GM12878 (cell line): ENCODE measurements around the gene TRA2B. TPM values are rescaled to one million over a fixed set of nuclear protein-coding genes. Genes with fewer than 3 reads are reported as not detected.

Source experiments
- ATAC-seq: fragments of 200-7000 bp; cut with Tn5 transposase; 3 replicates; pipeline ENCODE4 v1.9.1; 2020; ENCODE audit warnings: mild to moderate bottlenecking, moderate library complexity
- BruUV-seq: library from RNA; stranded (reverse); fragments of 400-500 nt; replicated peaks from 2 replicates; lab custom pipeline; 2021; lab: Mats Ljungman, UMichigan
- CTCF ChIA-PET: fragments of 300-600 bp; sonication (Branson Sonifier 250); formaldehyde crosslinking; extraction: SDS; loops from one replicate; lab custom pipeline; 2021; ENCODE audit warnings: inconsistent platforms; lab: Yijun Ruan, JAX
- POLR2A ChIA-PET: fragments of 350-600 bp; formaldehyde crosslinking; extraction: SDS; loops from one replicate; lab custom pipeline; 2021; ENCODE audit warnings: inconsistent platforms; lab: Charles Lee
- RAD21 ChIA-PET: fragments of 300-600 bp; sonication (Branson Sonifier 250); formaldehyde crosslinking; loops from one replicate; lab custom pipeline; 2023; ENCODE audit warnings: antibody characterized with exemption; ENCODE audit not compliant: unreplicated experiment; lab: Charles Lee
- SMC1A ChIA-PET: fragments of 300-600 bp; sonication (Branson Sonifier 250); formaldehyde crosslinking; loops from one replicate; lab custom pipeline; 2023; ENCODE audit not compliant: unreplicated experiment, uncharacterized antibody; lab: Charles Lee
- DNase-seq: peaks from one replicate; pipeline ENCODE4 v3.0.0-alpha.2; 2011; ENCODE audit warnings: low read depth, low spot score
- FAIRE-seq: peaks from 3 replicates; lab custom pipeline; 2011; peaks lifted over from hg19 to GRCh38; lab: Jason Lieb, UNC
- H2AFZ ChIP-seq: 2 replicates; pipeline ENCODE4 v1.6.0; 2011; ENCODE audit warnings: low read depth, low read length, control low read depth; ENCODE audit not compliant: control insufficient read depth
- H3K27ac ChIP-seq: 2 replicates; pipeline ENCODE4 v1.5.1; 2011; ENCODE audit warnings: control low read depth; ENCODE audit not compliant: control insufficient read depth, insufficient read depth
- H3K27me3 ChIP-seq, 2 experiments: replicated peaks in 1 of 2; 2 replicates each; pipeline versions ENCODE4 v1.6.0 to v1.6.1; 2011; ENCODE audit warnings: low read length in 1 of 2; ENCODE audit not compliant: control insufficient read depth in 2 of 2, insufficient read depth in 2 of 2
- H3K36me3 ChIP-seq, 2 experiments: 2 replicates each; pipeline ENCODE4 v1.5.1; 2011; ENCODE audit warnings: low read length in 1 of 2; ENCODE audit not compliant: control insufficient read depth in 2 of 2, insufficient read depth in 2 of 2
- H3K4me1 ChIP-seq: 2 replicates; pipeline ENCODE4 v1.6.1; 2011; ENCODE audit warnings: mild to moderate bottlenecking, low read length, moderate library complexity, mixed read lengths; ENCODE audit not compliant: control insufficient read depth, insufficient read depth
- H3K4me2 ChIP-seq: 2 replicates; pipeline ENCODE4 v1.6.0; 2011; ENCODE audit warnings: control low read depth; ENCODE audit not compliant: control insufficient read depth, insufficient read depth
- H3K4me3 ChIP-seq: fragments of 200-600 bp; sonication (generic); 2 replicates; pipeline ENCODE4 v1.5.1; 2016
- H3K79me2 ChIP-seq: 2 replicates; pipeline ENCODE4 v1.6.0; 2011; ENCODE audit warnings: low read length; ENCODE audit not compliant: control insufficient read depth, insufficient read depth
- H3K9ac ChIP-seq: 2 replicates; pipeline ENCODE4 v1.8.0; 2011; ENCODE audit warnings: low read length, control low read depth, mixed read lengths; ENCODE audit not compliant: control insufficient read depth, insufficient read depth
- H3K9me3 ChIP-seq: replicated peaks from 3 replicates; pipeline ENCODE4 v1.5.1; 2011; ENCODE audit warnings: mild to moderate bottlenecking, low read length; ENCODE audit not compliant: control insufficient read depth, insufficient read depth
- H4K20me1 ChIP-seq: 2 replicates; pipeline ENCODE4 v1.6.0; 2011; ENCODE audit not compliant: control insufficient read depth, insufficient read depth
- DPF2 ChIP-seq: fragments of 450-650 bp; IDR thresholded peaks from 2 replicates; pipeline ENCODE4 v1.6.1; 2017; ENCODE audit warnings: mild to moderate bottlenecking
- EED ChIP-seq: sonication (generic); IDR thresholded peaks from 2 replicates; pipeline ENCODE4 v1.6.1; 2016; ENCODE audit warnings: antibody characterized with exemption, low read depth
- ESRRA ChIP-seq: IDR thresholded peaks from 2 replicates; pipeline ENCODE4 v1.6.1; 2012; ENCODE audit warnings: mild to moderate bottlenecking, low read length, improper control_type of control experiment
- FOS ChIP-seq: IDR thresholded peaks from 3 replicates; pipeline ENCODE4 v1.6.1; 2011; ENCODE audit warnings: borderline replicate concordance; ENCODE audit not compliant: insufficient read length; ENCODE audit errors: extremely low read depth
- KDM1A ChIP-seq: fragments of 200-600 bp; sonication (generic); IDR thresholded peaks from 2 replicates; pipeline ENCODE4 v1.6.1; 2016; ENCODE audit warnings: borderline replicate concordance
- NRF1 ChIP-seq: conservative IDR thresholded peaks from 2 replicates; pipeline ENCODE4 v1.6.1; 2011; ENCODE audit warnings: mild to moderate bottlenecking, low read depth, low read length, improper control_type of control experiment
- RBBP5 ChIP-seq: fragments of 200-600 bp; sonication (generic); conservative IDR thresholded peaks from 2 replicates; pipeline ENCODE4 v1.6.1; 2016
- RCOR1 ChIP-seq: conservative IDR thresholded peaks from 2 replicates; pipeline ENCODE4 v1.6.1; 2012; ENCODE audit warnings: low read depth, low read length, improper control_type of control experiment
- SMAD5 ChIP-seq: IDR thresholded peaks from 2 replicates; pipeline ENCODE4 v1.6.1; 2016; ENCODE audit warnings: antibody characterized with exemption, low read depth
- TCF3 ChIP-seq: IDR thresholded peaks from 2 replicates; pipeline ENCODE4 v1.6.1; 2012; ENCODE audit warnings: low read depth, mild to moderate bottlenecking, low read length, borderline replicate concordance; ENCODE audit not compliant: insufficient read depth
- WRNIP1 ChIP-seq: IDR thresholded peaks from 2 replicates; pipeline ENCODE4 v1.6.1; 2011; ENCODE audit warnings: low read depth, low read length, improper control_type of control experiment, borderline replicate concordance
- ZNF274 ChIP-seq: IDR thresholded peaks from one replicate; pipeline ENCODE4 v1.8.0; 2011; ENCODE audit not compliant: insufficient read length, insufficient read depth
- WGBS: methylation state at CpG from one replicate; pipeline ENCODE4 v1.1.6; 2016; ENCODE audit warnings: low lambda C conversion rate; ENCODE audit not compliant: insufficient replicate concordance, insufficient coverage; ENCODE audit errors: missing lambda C conversion rate; 5-methylcytosine and 5-hydroxymethylcytosine counted together
- in situ Hi-C: fragments of 300-500 bp; cut with MboI; formaldehyde crosslinking; loops from 9 replicates; pipeline ENCODE4 v1.14.3; 2018; ENCODE audit warnings: mixed read lengths
- intact Hi-C: fragments of 100-400 bp; cut with micrococcal nuclease; formaldehyde crosslinking; loops from one replicate; pipeline ENCODE4 v1.14.2; 2022; ENCODE audit not compliant: unreplicated experiment
- polyA plus RNA-seq, 11 experiments: library from polyadenylated mRNA; depleted of rRNA in 4 of 11; unstranded in 6 of 11; stranded (reverse) in 5 of 11; fragments of >200 nt; fragmentation: Nextera tagmentation in 4 of 11; fragmentation: Illumina TruSeq in 1 of 11; extraction: Ambion mirVana in 4 of 11; extraction: Trizol in 1 of 11; gene quantifications; 1 replicate in 1 of 11; 2 replicates in 10 of 11; pipeline versions ENCODE4 v1.2.1 to v1.2.3, GENCODE V29; 2011 to 2016; ENCODE audit warnings: inconsistent platforms in 2 of 11, missing spikeins in 2 of 11, low read depth in 1 of 11
- total RNA-seq, 4 experiments: library from RNA; depleted of rRNA in 3 of 4; stranded (reverse); fragments of >200 nt in 3 of 4; fragmentation: Illumina TruSeq in 1 of 4; extraction: Trizol in 1 of 4; gene quantifications; 2 replicates each; pipeline versions ENCODE4 v1.2.1 to v1.2.3, GENCODE V29; 2013 to 2021
- TF ChIP-seq, protein P1 (sequence below): IDR thresholded peaks from 2 replicates; pipeline ENCODE4 v1.6.1; 2011; ENCODE audit warnings: borderline replicate concordance, low read depth, mild to moderate bottlenecking, moderate library complexity, low read length; ENCODE audit not compliant: insufficient read depth, poor library complexity, severe bottlenecking
- TF ChIP-seq, protein P2 (sequence below): fragments of 450-650 bp; IDR thresholded peaks from 2 replicates; pipeline ENCODE4 v1.6.1; 2016; ENCODE audit warnings: mild to moderate bottlenecking
- TF ChIP-seq, protein P3 (sequence below): IDR thresholded peaks from 2 replicates; pipeline ENCODE4 v1.6.1; 2012; ENCODE audit warnings: improper control_type of control experiment, low read depth, low read length; ENCODE audit not compliant: insufficient replicate concordance
- TF ChIP-seq, protein P4 (sequence below): IDR thresholded peaks from 2 replicates; pipeline ENCODE4 v1.6.1; 2012; ENCODE audit warnings: low read depth, low read length, improper control_type of control experiment

TRA2B gene
- total and polyA plus RNA-seq, 10 of the 15 experiments (the other 5 are each of a cell fraction or from before 2014, with no cell fraction given): 130 to 317 (median 278) TPM

DNA sequence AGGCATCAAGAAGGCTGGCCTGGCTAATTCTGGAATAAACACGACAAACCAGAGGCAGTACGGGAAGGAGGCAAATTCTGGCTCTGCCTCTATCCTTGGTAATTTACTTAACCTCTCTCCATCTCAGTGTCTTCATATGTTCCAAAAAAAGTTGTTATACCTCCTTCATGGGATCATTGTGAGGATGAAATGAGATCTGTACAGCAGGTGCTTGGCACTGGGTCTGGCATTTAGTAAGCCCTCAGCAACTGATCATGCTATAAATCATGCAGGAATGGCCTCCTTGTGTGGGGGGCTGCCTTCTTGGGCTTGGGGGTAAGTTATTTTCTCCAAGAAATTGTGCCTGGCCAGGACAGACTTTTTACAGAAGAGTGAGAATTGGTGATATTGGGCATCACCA is 38.3 kb upstream of the TRA2B start (continued):
- TF ChIP-seq, protein P1, sequence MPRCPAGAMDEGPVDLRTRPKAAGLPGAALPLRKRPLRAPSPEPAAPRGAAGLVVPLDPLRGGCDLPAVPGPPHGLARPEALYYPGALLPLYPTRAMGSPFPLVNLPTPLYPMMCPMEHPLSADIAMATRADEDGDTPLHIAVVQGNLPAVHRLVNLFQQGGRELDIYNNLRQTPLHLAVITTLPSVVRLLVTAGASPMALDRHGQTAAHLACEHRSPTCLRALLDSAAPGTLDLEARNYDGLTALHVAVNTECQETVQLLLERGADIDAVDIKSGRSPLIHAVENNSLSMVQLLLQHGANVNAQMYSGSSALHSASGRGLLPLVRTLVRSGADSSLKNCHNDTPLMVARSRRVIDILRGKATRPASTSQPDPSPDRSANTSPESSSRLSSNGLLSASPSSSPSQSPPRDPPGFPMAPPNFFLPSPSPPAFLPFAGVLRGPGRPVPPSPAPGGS: no peak
- TF ChIP-seq KDM1A: no peak
- no peak for TF ChIP-seq ESRRA
- TF ChIP-seq WRNIP1: no peak
- no peak for TF ChIP-seq RCOR1
- TF ChIP-seq, protein P2, sequence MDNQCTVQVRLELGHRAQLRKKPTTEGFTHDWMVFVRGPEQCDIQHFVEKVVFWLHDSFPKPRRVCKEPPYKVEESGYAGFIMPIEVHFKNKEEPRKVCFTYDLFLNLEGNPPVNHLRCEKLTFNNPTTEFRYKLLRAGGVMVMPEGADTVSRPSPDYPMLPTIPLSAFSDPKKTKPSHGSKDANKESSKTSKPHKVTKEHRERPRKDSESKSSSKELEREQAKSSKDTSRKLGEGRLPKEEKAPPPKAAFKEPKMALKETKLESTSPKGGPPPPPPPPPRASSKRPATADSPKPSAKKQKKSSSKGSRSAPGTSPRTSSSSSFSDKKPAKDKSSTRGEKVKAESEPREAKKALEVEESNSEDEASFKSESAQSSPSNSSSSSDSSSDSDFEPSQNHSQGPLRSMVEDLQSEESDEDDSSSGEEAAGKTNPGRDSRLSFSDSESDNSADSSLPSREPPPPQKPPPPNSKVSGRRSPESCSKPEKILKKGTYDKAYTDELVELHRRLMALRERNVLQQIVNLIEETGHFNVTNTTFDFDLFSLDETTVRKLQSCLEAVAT: no peak
- TF ChIP-seq TCF3: no peak

DNA sequence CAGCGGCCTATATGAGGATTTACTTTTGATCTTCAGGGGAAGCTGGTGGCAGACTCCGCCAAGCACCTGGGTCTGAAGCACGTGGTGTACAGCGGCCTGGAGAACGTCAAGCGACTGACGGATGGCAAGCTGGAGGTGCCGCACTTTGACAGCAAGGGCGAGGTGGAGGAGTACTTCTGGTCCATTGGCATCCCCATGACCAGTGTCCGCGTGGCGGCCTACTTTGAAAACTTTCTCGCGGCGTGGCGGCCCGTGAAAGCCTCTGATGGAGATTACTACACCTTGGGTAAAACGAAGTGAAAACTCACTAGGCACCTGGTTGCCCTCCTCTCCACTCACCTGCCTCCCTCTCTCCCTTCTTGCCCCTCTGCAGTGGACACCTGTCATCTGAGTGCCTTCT is 33.8 kb upstream of the TRA2B start:
- H3K27me3 ChIP-seq: no peaks in the 10 kb centered on the region
- FAIRE-seq (no peak), ATAC-seq (no peak), DNase-seq (no peak)
- 73% methylated on average over 18 of the region's 18 CpGs for WGBS
- no peaks in the 10 kb centered on the region for H3K9me3 ChIP-seq
- no peak overlapping the region for H2AFZ ChIP-seq
- no peaks in the 10 kb centered on the region for H4K20me1 ChIP-seq
- H3K27ac ChIP-seq: no peak overlapping the region
- no peak overlapping the region for H3K4me2 ChIP-seq
- RAD21 ChIA-PET: no interaction called here
- in situ Hi-C loops (no loop called here), intact Hi-C loops (no loop called here)
- H3K36me3 ChIP-seq: no peaks in the 10 kb centered on the region
- H3K4me1 ChIP-seq: no peaks in the 10 kb centered on the region
- H3K4me3 ChIP-seq: no peak overlapping the region
- POLR2A ChIA-PET: no interaction called here
- CTCF ChIA-PET: interaction anchor here (0.6 to 4.0 kb wide), 5 partner anchors 10 to 644 kb away, joined by 3 to 20 read pairs (median 4); no protein-coding TSS in a partner anchor
- H3K79me2 ChIP-seq: no peaks in the 10 kb centered on the region
- BruUV-seq: no TSS peak
- no peak overlapping the region for H3K9ac ChIP-seq
- SMC1A ChIA-PET: no interaction called here
- no peak for TF ChIP-seq NRF1
- TF ChIP-seq, protein P3, sequence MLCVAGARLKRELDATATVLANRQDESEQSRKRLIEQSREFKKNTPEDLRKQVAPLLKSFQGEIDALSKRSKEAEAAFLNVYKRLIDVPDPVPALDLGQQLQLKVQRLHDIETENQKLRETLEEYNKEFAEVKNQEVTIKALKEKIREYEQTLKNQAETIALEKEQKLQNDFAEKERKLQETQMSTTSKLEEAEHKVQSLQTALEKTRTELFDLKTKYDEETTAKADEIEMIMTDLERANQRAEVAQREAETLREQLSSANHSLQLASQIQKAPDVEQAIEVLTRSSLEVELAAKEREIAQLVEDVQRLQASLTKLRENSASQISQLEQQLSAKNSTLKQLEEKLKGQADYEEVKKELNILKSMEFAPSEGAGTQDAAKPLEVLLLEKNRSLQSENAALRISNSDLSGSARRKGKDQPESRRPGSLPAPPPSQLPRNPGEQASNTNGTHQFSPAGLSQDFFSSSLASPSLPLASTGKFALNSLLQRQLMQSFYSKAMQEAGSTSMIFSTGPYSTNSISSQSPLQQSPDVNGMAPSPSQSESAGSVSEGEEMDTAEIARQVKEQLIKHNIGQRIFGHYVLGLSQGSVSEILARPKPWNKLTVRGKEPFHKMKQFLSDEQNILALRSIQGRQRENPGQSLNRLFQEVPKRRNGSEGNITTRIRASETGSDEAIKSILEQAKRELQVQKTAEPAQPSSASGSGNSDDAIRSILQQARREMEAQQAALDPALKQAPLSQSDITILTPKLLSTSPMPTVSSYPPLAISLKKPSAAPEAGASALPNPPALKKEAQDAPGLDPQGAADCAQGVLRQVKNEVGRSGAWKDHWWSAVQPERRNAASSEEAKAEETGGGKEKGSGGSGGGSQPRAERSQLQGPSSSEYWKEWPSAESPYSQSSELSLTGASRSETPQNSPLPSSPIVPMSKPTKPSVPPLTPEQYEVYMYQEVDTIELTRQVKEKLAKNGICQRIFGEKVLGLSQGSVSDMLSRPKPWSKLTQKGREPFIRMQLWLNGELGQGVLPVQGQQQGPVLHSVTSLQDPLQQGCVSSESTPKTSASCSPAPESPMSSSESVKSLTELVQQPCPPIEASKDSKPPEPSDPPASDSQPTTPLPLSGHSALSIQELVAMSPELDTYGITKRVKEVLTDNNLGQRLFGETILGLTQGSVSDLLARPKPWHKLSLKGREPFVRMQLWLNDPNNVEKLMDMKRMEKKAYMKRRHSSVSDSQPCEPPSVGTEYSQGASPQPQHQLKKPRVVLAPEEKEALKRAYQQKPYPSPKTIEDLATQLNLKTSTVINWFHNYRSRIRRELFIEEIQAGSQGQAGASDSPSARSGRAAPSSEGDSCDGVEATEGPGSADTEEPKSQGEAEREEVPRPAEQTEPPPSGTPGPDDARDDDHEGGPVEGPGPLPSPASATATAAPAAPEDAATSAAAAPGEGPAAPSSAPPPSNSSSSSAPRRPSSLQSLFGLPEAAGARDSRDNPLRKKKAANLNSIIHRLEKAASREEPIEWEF: no peak
- no peak for TF ChIP-seq SMAD5
- no peak for TF ChIP-seq EED
- no peak for TF ChIP-seq RBBP5
- TF ChIP-seq ZNF274: no peak
- TF ChIP-seq, protein P4, sequence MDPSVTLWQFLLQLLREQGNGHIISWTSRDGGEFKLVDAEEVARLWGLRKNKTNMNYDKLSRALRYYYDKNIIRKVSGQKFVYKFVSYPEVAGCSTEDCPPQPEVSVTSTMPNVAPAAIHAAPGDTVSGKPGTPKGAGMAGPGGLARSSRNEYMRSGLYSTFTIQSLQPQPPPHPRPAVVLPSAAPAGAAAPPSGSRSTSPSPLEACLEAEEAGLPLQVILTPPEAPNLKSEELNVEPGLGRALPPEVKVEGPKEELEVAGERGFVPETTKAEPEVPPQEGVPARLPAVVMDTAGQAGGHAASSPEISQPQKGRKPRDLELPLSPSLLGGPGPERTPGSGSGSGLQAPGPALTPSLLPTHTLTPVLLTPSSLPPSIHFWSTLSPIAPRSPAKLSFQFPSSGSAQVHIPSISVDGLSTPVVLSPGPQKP: no peak
- TF ChIP-seq FOS: no peak
- no peak for TF ChIP-seq DPF2
